GM12892 (cell line): ENCODE results near the gene GIPR.
"Not testable (repeated sequence)": the region's sequence is repeated elsewhere in the genome, so short reads cannot be mapped to it uniquely, and the experiment has no call there.

Experiments
- POLR2A ChIP-seq: IDR thresholded peaks from 2 replicates; pipeline ENCODE4 v1.6.1; 2011; ENCODE audit warnings: low read depth, low read length, control low read depth
- POLR2AphosphoS5 ChIP-seq: IDR thresholded peaks from 2 replicates; pipeline ENCODE4 v1.6.1; 2011; ENCODE audit warnings: low read depth, low read length, control low read depth
- TAF1 ChIP-seq: IDR thresholded peaks from 2 replicates; pipeline ENCODE4 v1.6.1; 2011; ENCODE audit warnings: low read depth, mild to moderate bottlenecking, control low read depth, low read length, borderline replicate concordance

DNA sequence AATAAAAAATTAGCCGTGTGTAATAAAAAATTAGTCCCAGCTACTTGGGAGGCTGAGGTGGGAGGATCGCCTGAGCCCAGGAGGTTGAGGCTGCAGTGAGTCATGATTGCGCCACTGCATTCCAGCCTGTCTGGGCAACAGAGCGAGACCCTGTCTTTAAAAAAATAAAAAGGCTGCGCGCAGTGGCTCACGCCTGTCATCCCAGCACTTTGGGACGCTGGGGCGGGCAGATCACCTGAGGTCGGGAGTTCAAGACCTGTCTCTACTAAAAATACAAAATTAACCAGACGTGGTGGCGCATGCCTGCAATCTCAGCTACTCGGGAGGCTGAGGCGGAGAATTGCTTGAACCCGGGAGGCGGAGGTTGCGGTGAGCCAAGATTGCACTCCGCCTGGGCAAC is 60.7 kb downstream of the GIPR start:
- TF ChIP-seq POLR2AphosphoS5, POLR2A, TAF1: not testable (repeated sequence)
